ENCODE measurements around the gene FAM20C.
A peak's percentile ranks its signal among the peaks of the same experiment; 100 is the strongest.

The FAM20C gene

GRCh38 chr7:191105-191980, 1.0 kb upstream of the FAM20C start:
- Histone ChIP-seq H3K4me3 (ENCODE audit: low read depth, low read length) (peak overlapping the region; percentile 27), H3K9me3 (ENCODE audit: control insufficient read depth, insufficient read depth, low read length) (no peaks in the 10 kb centered on the region), H3K4me1 (ENCODE audit: control insufficient read depth, insufficient read depth, low read length) (peaks cover 2% of the 10 kb centered on the region), H3K9ac (ENCODE audit: low read depth, low read length) (no peak overlapping the region), H3K27me3 (ENCODE audit: control insufficient read depth, insufficient read depth, low read length) (peaks cover 2% of the 10 kb centered on the region), H3K36me3 (ENCODE audit: control insufficient read depth, insufficient read depth, low read length) (peaks cover 10% of the 10 kb centered on the region)

- Histone ChIP-seq H3K27me3 (ENCODE audit: control insufficient read depth, insufficient read depth, low read length) (peaks cover 2% of the 10 kb centered on the region), H3K9me3 (ENCODE audit: control insufficient read depth, insufficient read depth, low read length) (no peaks in the 10 kb centered on the region), H3K4me1 (ENCODE audit: control insufficient read depth, insufficient read depth, low read length) (peaks cover 2% of the 10 kb centered on the region), H3K36me3 (ENCODE audit: control insufficient read depth, insufficient read depth, low read length) (peaks cover 22% of the 10 kb centered on the region), H3K4me3 (ENCODE audit: low read depth, low read length) (peak overlapping the region; percentile 50), H3K9ac (ENCODE audit: low read depth, low read length) (peak overlapping the region; percentile 65)
These were observed 520 bp downstream of the FAM20C start for GRCh38 chr7:192701-193480.

GRCh38 chr7:193481-194251, 1.3 kb downstream of the FAM20C start:
- peaks cover 22% of the 10 kb centered on the region for H3K36me3 ChIP-seq (ENCODE audit: control insufficient read depth, insufficient read depth, low read length)
- H3K9ac ChIP-seq (ENCODE audit: low read depth, low read length): peak overlapping the region; percentile 65
- peaks cover 2% of the 10 kb centered on the region for H3K4me1 ChIP-seq (ENCODE audit: control insufficient read depth, insufficient read depth, low read length)
- H3K4me3 ChIP-seq (ENCODE audit: low read depth, low read length): peak overlapping the region; percentile 50
- H3K9me3 ChIP-seq (ENCODE audit: control insufficient read depth, insufficient read depth, low read length): no peaks in the 10 kb centered on the region
- H3K27me3 ChIP-seq (ENCODE audit: control insufficient read depth, insufficient read depth, low read length): peaks cover 2% of the 10 kb centered on the region

- H3K4me1 ChIP-seq (ENCODE audit: control insufficient read depth, insufficient read depth, low read length): peaks cover 2% of the 10 kb centered on the region
- H3K9ac ChIP-seq (ENCODE audit: low read depth, low read length): peak overlapping the region; percentile 65
- peaks cover 22% of the 10 kb centered on the region for H3K36me3 ChIP-seq (ENCODE audit: control insufficient read depth, insufficient read depth, low read length)
- H3K4me3 ChIP-seq (ENCODE audit: low read depth, low read length): peak overlapping the region; percentile 50
- H3K27me3 ChIP-seq (ENCODE audit: control insufficient read depth, insufficient read depth, low read length): peaks cover 2% of the 10 kb centered on the region
- H3K9me3 ChIP-seq (ENCODE audit: control insufficient read depth, insufficient read depth, low read length): no peaks in the 10 kb centered on the region
These were observed 2.1 kb downstream of the FAM20C start for GRCh38 chr7:194252-195009.

- Histone ChIP-seq H3K36me3 (ENCODE audit: control insufficient read depth, insufficient read depth, low read length) (peaks cover 22% of the 10 kb centered on the region), H3K9ac (ENCODE audit: low read depth, low read length) (peak overlapping the region; percentile 65), H3K9me3 (ENCODE audit: control insufficient read depth, insufficient read depth, low read length) (no peaks in the 10 kb centered on the region), H3K4me3 (ENCODE audit: low read depth, low read length) (no peak overlapping the region), H3K4me1 (ENCODE audit: control insufficient read depth, insufficient read depth, low read length) (peaks cover 2% of the 10 kb centered on the region), H3K27me3 (ENCODE audit: control insufficient read depth, insufficient read depth, low read length) (peaks cover 2% of the 10 kb centered on the region)
These were observed 2.8 kb downstream of the FAM20C start for GRCh38 chr7:195010-195829.

- no peaks in the 10 kb centered on the region for H3K9me3 ChIP-seq (ENCODE audit: control insufficient read depth, insufficient read depth, low read length)
- peaks cover 25% of the 10 kb centered on the region for H3K36me3 ChIP-seq (ENCODE audit: control insufficient read depth, insufficient read depth, low read length)
- H3K27me3 ChIP-seq (ENCODE audit: control insufficient read depth, insufficient read depth, low read length): peaks cover 2% of the 10 kb centered on the region
- H3K4me3 ChIP-seq (ENCODE audit: low read depth, low read length): no peak overlapping the region
- peaks cover 2% of the 10 kb centered on the region for H3K4me1 ChIP-seq (ENCODE audit: control insufficient read depth, insufficient read depth, low read length)
- no peak overlapping the region for H3K9ac ChIP-seq (ENCODE audit: low read depth, low read length)
These were observed 3.4 kb downstream of the FAM20C start for GRCh38 chr7:195830-196128.

- Histone ChIP-seq H3K4me1 (ENCODE audit: control insufficient read depth, insufficient read depth, low read length) (peaks cover 2% of the 10 kb centered on the region), H3K9me3 (ENCODE audit: control insufficient read depth, insufficient read depth, low read length) (no peaks in the 10 kb centered on the region), H3K36me3 (ENCODE audit: control insufficient read depth, insufficient read depth, low read length) (peaks cover 25% of the 10 kb centered on the region), H3K4me3 (ENCODE audit: low read depth, low read length) (no peak overlapping the region), H3K27me3 (ENCODE audit: control insufficient read depth, insufficient read depth, low read length) (peaks cover 2% of the 10 kb centered on the region), H3K9ac (ENCODE audit: low read depth, low read length) (peak overlapping the region; percentile 16)
These were observed 3.9 kb downstream of the FAM20C start for GRCh38 chr7:196283-196682.

GRCh38 chr7:196778-197321, 4.5 kb downstream of the FAM20C start:
- Histone ChIP-seq H3K9ac (ENCODE audit: low read depth, low read length) (no peak overlapping the region), H3K4me1 (ENCODE audit: control insufficient read depth, insufficient read depth, low read length) (peaks cover 2% of the 10 kb centered on the region), H3K9me3 (ENCODE audit: control insufficient read depth, insufficient read depth, low read length) (no peaks in the 10 kb centered on the region), H3K27me3 (ENCODE audit: control insufficient read depth, insufficient read depth, low read length) (peaks cover 2% of the 10 kb centered on the region), H3K36me3 (ENCODE audit: control insufficient read depth, insufficient read depth, low read length) (peaks cover 25% of the 10 kb centered on the region), H3K4me3 (ENCODE audit: low read depth, low read length) (no peak overlapping the region)

GRCh38 chr7:197413-198335, 5.3 kb downstream of the FAM20C start:
- Histone ChIP-seq H3K4me3 (ENCODE audit: low read depth, low read length) (no peak overlapping the region), H3K4me1 (ENCODE audit: control insufficient read depth, insufficient read depth, low read length) (peaks cover 2% of the 10 kb centered on the region), H3K36me3 (ENCODE audit: control insufficient read depth, insufficient read depth, low read length) (peaks cover 25% of the 10 kb centered on the region), H3K27me3 (ENCODE audit: control insufficient read depth, insufficient read depth, low read length) (peaks cover 2% of the 10 kb centered on the region), H3K9me3 (ENCODE audit: control insufficient read depth, insufficient read depth, low read length) (no peaks in the 10 kb centered on the region), H3K9ac (ENCODE audit: low read depth, low read length) (no peak overlapping the region)
